GM21515 (cell line): ENCODE data around the gene ZBTB21.
"Not testable (repeated sequence)": the region's sequence is repeated elsewhere in the genome, so short reads cannot be mapped to it uniquely, and the experiment has no call there.

Source experiments
- ATAC-seq: cut with Tn5 transposase; IDR thresholded peaks from one replicate; pipeline ENCODE4 v1.9.1; 2021; ENCODE audit not compliant: unreplicated experiment

ZBTB21 gene

DNA sequence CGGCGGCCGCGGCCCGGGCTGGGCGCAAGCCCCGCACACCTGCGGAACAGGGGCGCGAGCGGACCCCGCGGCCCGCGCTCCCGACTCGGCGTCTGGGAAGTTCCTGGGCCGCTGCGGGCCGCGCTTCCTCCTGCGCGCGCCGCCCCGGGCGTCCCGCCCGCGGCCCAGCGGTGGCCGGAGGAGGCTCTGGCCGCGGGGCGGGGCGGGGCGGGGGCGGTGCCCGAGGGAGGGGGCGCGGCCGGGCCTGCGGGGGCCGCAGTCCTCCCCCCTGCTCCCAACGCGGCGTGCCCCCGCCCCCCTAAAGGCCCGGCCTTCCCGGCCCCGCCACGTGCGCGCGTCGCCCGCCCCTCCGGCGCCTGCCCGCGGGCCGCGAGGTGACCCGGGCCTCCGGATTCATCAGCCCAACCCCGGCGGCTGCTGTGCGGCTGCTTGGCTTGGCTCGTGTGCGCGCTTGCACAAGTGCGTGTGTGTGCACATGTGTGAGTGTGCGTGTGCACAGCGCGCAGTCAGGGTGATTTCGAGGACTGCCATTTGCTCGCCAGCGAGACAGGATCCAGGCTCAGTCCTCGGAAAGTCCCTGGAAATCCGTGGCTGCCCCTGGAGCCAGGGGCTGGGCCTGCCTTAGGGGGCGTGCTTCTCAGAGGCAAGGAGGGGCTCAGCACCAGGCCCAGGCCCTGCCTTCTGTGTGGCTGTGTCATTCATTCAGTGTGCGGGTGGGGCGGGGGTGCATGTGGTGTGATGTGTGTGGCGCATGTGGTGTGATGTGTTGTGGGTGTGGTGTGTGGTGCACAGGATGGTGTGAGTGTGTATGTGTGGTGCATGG is 56.1 kb downstream of the ZBTB21 start, which contains the start of gene C2CD2:
TSS of gene C2CD2 (minus strand) at position 188 of the 823 bp plus-strand sequence. CDS start 370 bp downstream, outside the sequence.
- peak; percentile 39 for ATAC-seq

DNA sequence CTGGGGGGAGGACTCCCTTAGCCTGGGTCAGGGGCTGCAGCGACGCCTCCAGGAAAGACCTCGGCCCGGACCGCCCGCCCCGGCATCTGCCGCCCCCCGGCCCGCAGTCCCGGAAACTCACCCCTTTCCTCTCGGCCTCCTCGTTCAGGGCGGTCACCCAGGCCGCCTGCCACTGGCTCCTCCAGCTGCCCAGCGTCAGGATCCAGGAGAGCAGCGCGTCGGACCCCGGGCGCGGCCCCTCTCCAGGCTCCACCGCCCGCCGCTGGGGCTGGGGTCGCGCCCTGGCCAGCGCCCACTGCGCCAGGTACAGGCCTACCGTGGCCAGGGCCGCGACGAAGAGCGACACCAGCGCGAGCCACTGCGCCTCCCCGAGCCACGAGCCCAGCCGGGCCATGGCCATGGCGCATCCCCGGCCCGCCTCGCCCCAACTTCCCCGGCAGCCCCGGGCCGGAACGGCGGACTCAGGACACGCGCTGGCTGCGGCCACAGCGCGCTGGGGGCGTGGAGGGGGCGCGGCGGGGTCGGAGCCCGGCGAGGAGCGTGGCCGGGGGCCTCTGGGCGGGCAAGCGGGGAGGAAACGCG is 56.8 kb downstream of the ZBTB21 start:
- peak; percentile 19 for ATAC-seq

DNA sequence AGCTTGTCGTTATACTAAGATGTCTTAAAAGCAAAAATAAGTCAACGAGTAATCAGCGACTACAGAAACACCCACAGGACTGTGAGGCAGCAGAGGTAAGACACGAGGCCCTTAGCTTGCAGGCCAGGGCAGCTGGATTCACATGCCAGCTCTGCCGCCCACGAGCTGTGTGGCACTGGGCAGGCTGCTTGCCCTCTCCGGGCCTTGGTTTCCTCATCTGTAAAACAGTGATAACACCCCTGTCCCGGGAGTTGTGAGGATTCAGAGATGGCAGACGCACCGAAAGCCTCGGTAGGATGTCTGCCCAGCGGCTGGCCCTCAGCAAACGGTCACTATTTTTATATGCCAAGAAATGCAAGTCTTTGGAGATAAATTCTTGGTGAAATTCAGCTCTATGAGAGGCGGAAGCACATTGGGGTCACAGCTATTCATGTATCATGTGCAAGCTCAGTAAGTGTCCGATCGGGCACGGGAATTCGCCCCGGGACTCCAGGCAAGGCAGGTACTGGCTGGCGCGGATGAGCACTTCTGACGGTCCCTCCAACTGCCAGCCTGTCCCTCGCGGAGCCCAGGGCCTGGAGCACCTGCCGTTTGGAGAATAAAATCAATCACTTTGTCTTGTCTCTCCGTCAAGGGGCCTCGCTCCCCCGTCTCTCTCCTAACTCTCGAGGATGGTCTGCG is 57.5 kb downstream of the ZBTB21 start:
- ATAC-seq, result no peak

DNA sequence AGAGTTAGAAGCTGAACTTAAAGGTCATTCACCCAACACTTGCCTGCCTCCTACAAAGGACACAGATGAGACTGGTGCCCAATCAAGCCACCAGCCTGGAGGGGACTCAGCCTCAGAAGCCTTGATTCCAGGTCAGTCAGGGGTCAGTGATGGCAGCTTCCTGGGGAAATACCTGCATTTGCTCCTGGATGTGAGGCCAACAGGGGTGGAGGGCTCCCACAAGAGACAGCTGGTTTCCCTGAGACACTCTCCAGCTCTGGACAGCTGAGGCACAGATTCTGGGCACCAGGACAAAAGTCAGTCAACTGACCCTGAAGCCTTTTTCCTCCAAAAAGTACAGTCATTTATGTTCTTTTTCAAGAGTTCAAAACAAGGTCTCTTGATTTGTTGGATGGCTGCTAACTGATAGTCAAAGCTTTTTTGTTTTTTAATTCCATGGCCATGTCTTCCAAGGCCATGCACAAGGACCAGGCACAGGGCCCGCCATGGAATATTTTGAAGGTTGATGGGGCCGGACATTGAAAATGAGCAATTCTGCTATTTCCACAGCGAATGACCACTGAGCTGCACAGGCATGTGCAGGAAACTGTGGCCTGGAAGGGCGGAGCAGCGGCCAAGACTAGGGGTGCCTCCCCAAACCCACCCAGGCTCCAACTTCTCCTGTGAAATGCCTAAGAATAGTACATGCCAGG is 58.1 kb downstream of the ZBTB21 start:
- ATAC-seq, result no peak

DNA sequence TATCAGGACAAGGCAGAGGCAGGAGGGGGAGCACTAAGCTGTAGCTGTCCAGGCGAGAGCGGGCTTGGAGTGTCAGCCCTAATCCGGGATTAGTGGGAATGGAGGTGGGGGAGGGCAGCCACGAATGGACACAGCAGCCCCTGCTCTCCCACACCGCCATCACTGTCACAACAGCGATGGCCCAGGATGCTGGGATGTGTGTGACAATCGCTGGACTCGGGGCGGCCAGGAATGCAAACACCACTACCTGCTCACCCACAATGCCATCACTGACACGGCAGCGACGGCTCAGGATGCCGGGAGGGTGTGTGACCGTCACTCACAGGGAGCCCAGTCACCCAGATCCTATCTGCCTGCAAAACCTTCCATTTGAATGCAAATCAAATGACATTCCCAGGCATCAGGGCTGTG is 59.2 kb downstream of the ZBTB21 start:
- no peak for ATAC-seq

DNA sequence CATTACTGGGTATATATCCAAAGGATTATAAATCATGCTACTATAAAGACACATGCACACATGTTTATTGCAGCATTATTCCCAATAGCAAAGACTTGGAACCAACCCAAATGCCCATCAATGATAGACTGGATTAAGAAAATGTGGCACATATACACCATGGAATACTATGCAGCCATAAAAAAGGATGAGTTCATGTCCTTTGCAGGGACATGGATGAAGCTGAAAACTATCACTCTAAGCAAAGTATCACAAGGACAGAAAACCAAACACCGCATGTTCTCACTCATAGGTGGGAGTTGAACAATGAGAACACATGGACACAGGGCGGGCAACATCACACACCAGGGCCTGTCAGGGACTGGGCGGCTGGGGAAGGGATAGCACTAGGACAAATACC is 60.5 kb downstream of the ZBTB21 start:
- ATAC-seq, result not testable (repeated sequence)

DNA sequence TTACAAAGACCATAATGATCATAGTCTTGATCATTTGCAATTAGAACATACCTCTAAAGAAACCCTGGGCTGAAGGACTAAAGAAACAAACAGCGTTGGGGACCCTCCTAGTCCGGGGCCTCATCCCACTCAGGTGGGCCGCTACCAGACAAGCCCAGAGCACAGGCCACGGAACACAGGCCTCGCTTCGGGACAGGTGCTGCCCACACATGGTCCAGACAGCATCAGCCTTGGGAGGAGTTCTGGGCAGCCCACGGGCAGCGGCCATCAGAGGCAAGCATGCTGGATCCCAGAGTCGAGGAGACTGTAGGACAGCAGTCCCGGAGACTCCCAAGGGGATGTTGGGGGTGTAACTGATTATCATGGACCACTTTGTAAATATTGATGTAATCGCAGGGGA is 61.3 kb downstream of the ZBTB21 start:
- no peak for ATAC-seq

DNA sequence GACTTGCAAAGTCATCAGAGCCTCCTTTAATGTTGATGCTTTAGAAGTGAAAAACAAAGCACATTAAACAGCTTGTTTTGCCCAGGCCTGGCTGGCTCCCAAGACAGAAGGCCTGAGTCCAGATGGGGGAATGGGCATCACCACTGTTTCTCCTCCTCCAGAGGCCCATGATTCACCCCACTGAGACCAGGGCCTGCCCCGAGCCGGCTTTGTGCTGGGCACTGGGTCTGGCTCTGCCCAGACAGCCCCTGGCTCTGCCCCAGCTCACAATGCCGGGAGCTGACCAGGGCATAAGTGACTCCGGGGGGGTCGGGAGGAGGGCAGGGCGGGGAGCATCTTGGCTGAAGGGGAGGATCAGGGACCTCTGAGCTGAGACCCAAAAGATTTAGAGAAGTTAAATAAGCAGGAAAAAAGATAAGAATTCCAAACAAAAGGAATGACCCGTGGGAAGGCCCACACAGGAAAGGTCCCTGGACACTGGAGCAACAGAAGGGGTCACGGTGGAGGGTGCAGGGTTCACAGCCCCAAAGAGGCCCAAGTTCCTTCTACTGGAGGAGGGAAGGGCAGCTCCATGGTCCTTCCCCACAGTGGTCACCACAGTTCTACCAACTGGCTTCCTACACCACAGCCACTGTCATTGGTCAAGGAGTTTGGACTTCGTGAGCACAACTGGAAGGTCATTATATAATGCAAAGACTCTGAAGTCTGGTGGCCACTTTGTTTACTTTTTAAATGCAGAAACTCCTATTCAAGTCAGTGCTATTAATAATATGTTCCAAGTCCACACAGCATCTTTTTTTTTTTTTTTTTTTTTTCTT is 61.9 kb downstream of the ZBTB21 start:
- ATAC-seq, result no peak

DNA sequence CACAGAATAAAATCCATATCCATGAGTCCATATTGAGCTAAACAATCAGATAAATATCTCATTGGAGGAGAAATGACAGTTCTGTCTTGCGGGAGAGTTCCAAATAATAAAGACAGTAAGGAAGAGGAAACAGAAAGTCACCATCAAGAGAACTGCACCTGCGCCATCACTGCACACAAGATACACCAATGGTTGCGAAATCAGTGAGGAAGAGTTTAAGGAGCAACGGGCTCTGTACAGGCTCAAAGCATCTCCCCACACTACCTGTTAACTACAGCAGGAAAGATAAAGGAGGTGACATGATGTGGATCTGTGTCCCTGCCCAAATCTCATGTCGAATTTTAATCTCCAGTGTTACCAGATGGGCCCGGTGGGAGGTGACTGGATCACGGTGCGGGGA is 64.2 kb downstream of the ZBTB21 start:
- no peak for ATAC-seq

DNA sequence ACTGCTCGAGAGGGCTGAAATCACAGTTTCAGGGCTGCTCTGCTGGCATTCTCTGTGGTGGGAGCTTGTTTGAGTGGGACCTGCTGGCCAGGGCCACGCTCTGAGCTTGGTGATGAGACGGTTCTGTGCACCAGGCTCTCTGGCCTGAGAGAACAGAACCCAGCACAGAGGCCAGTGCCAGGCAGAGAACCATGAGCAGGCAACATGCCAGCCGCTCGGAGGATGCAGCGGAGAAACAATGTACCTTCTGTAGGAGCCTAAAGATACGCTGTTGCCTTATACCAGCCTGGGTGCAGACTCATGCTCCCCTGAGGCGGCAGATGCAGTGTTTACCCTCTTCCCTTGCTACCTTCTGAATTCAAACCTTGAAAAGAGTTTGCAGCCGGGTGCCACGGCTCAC is 66.3 kb downstream of the ZBTB21 start:
- ATAC-seq, result no peak

DNA sequence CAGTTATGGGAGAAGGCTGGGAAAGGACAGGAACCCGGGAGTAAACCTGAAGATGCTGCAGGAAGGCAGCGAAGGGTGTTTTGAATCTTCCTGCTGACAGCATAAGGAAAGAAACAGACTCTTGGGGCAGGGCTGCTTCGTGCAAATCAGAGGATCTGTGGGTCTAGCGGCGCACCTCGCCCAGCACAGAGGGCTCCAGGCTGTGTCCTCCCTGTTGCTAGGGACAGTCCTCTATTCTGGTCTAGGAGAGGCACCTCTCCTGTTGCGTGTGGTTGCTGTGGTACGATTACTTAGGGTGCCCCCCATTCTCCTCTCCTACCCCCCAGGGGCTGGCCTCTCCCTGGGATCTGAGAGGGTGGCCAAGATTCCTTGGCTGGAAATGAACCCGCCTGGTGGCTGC is 67.7 kb downstream of the ZBTB21 start:
- ATAC-seq, result no peak

DNA sequence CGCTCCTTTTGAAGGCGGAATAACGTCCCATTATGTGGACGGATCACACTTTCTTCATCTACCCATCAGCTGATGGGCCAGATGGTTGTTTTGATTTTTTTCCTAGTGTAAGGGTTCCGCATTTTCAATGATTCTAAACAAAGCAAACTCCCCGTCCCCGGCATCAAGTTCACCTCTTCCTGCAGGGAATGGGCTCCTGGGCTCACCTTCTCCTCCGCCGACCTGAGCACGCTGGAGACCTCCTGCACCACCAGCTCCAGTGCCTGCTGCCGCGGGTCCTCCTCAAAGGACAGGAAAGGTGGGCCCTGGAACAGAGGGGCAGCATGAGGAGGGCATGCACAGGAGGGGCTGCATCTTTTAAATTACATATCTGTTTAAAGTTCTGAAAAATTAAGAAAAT is 68.2 kb downstream of the ZBTB21 start:
- ATAC-seq, result no peak

DNA sequence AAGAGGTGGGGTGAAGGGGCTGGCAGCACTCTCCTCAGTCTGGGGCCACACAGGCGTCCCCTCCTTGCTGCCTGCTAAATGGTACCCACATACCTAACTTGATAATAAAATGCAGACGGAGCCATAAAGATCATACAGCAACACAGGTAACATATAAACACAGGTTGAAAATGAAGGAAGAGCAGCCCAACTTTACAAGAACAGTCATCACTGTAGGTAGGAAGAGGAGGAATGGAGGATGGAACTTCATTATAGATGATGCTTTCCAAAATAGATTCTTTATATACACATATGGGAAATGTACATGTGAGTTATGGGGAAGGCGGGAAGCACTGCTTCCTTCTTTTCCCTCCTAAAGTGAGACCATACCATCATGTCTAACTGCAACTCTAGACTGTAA is 69.7 kb downstream of the ZBTB21 start:
- ATAC-seq, result no peak

DNA sequence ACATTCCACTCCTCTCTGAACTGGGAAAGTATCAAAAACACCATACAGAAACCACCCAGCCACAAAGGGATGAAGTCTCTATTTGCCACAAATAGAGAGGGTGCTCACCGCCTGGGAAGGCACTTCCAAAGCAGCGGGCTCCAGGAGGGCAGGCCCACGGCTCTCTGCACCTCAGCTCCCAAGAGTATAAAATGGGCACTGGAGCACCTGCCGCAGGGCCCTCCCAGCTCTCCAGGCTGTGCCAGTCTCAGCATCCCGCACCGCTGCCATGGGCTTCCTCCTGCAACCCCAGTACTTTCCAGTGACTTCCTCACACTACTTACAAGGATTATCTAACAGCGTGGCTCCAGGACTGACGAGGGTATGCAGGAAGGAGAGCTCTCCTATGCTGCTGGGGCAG is 70.8 kb downstream of the ZBTB21 start:
- no peak for ATAC-seq
